ENCODE data around the gene TRANK1.
"Not testable (repeated sequence)": the region's sequence is repeated elsewhere in the genome, so short reads cannot be mapped to it uniquely, and the experiment has no call there.

Gene TRANK1

GRCh38 chr3:36944641-36945270, at the start of gene TRANK1:
TRANK1 (minus strand) TSS chr3:36945054; CDS start chr3:36944809, 245 bp downstream.
- peak; percentile 29 for DNase-seq

- DNase-seq: no peak
Observed at GRCh38 chr3:36993326-36994283, 48.8 kb upstream of the TRANK1 start, which contains the start of gene MLH1. MLH1 (plus strand) TSS chr3:36993518; CDS start chr3:36993548, 30 bp downstream.

- no peak for DNase-seq
Observed at GRCh38 chr3:36992806-36993325, 48.0 kb upstream of the TRANK1 start, which contains the start of gene EPM2AIP1. EPM2AIP1 (minus strand) TSS chr3:36993131; CDS start chr3:36993077, 54 bp downstream.

- no peak for DNase-seq
Observed at GRCh38 chr3:36991923-36992805, 47.3 kb upstream of the TRANK1 start.

GRCh38 chr3:36991147-36991546, 46.3 kb upstream of the TRANK1 start:
- DNase-seq: no peak

GRCh38 chr3:36989568-36989967, 44.7 kb upstream of the TRANK1 start:
- DNase-seq: no peak

- no peak for DNase-seq
Observed at GRCh38 chr3:36989005-36989404, 44.2 kb upstream of the TRANK1 start.

GRCh38 chr3:36988356-36988755, 43.5 kb upstream of the TRANK1 start:
- no peak for DNase-seq

GRCh38 chr3:36981006-36981405, 36.2 kb upstream of the TRANK1 start:
- DNase-seq: no peak

GRCh38 chr3:36973139-36973538, 28.3 kb upstream of the TRANK1 start:
- no peak for DNase-seq

GRCh38 chr3:36972163-36972562, 27.3 kb upstream of the TRANK1 start:
- DNase-seq: no peak

GRCh38 chr3:36969540-36970432, 24.9 kb upstream of the TRANK1 start:
- DNase-seq: peak; percentile 87

GRCh38 chr3:36969085-36969484, 24.2 kb upstream of the TRANK1 start:
- DNase-seq: no peak

GRCh38 chr3:36965440-36965839, 20.6 kb upstream of the TRANK1 start:
- DNase-seq: no peak

- DNase-seq: no peak
Observed at GRCh38 chr3:36964817-36965216, 20.0 kb upstream of the TRANK1 start.

GRCh38 chr3:36964331-36964730, 19.5 kb upstream of the TRANK1 start:
- DNase-seq: no peak

GRCh38 chr3:36963008-36963407, 18.2 kb upstream of the TRANK1 start:
- not testable (repeated sequence) for DNase-seq

- DNase-seq: no peak
Observed at GRCh38 chr3:36960502-36960901, 15.6 kb upstream of the TRANK1 start.

- DNase-seq: peak; percentile 92
Observed at GRCh38 chr3:36959821-36960220, 15.0 kb upstream of the TRANK1 start.

- DNase-seq: no peak
Observed at GRCh38 chr3:36957862-36958686, 13.2 kb upstream of the TRANK1 start.

- no peak for DNase-seq
Observed at GRCh38 chr3:36957063-36957462, 12.2 kb upstream of the TRANK1 start.
